GM19099 (cell line): ENCODE data around the gene SPATA25.

Experiments used
- POLR2A ChIP-seq: IDR thresholded peaks from 3 replicates; pipeline ENCODE4 v1.6.1; 2011; ENCODE audit warnings: low read depth; ENCODE audit not compliant: insufficient read length; ENCODE audit errors: extremely low read depth

Gene SPATA25

DNA sequence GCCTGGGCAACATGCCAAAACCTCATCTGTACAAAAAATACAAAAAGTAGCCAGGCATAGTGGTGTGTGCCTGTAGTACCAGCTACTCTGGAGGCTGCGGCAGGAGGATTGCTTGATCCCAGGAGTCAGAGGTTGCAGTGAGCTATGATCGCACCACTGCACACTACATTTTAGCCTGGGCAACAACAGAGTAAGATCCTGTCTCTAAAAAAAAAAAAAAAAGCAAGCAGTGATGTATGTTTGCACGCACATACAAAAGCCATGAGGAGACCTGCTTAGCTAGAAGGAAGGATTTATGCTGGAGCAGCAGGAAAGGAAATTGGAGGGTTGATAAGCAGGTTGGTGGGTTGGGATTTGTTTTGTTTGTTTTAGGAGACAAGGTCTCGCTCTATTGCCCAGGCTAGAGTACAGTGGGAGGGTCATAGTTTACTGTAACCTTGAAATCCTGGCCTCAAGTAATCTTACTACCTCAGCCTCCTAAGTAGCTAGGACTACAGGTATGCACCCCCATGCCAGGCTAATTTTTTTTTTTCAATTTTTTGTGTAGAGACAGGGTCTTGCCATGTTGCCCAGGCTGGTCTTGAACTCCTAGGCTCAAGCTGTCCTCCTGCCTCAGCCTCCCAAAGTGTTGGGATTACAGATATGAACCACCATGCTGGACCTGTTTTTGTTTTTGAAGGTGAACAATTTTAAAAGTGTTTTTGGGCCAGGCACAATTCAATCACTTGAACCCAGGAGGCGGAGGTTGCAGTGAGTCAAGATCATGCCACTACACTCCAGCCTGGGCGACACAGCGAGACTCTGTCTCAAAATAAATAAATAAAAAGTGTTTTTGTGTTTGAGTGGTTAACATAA is 26.0 kb downstream of the SPATA25 start:
- TF ChIP-seq POLR2A: no peak

DNA sequence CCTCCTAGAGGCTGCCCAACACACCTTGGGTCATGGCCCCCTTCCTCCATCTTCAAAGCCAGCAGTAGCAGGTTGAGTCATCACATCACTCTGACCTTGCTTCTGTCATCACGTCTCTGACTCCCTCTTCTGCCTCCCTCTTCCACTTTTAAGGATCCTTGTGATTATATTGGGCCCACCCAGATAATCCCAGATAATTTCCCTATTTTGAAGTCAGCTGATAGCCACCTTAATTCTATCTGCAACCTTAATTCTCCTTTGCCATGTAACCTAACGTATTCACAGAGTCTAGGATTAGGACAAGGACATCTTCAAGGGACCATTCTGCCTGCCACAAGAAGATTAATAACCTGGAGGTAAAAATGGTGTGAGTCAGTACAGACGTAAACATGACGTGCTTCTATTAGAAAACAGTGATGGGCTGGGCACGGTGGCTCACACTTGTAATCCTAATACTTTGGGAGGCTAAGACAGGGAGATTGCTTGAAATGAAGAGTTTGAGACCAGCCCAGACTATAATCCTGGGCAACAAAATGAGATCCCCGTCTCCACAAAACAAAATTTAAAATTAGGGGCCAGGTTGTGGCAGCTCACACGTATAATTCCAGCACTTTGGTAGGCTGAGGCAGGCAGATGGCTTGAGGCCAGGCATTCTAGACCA is 26.7 kb downstream of the SPATA25 start:
- TF ChIP-seq POLR2A: no peak

DNA sequence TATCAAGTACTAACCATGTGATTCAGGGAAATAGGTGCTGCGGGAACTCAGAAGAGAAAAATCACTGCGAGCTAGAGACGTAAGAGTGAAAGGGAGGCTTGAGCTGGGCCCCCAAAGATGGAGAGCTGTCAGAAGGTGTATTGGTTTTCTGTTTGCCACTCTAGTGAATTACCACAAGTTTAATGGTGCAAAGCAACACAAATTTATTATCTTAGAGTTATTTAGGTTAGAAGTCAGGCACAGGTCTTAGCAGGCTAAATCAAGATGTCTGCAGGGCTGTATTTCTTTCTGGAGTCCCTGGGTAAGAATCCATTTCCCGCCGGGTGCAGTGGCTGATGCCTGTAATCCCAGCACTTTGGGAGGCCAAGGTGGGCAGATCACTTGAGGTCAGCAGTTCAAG is 27.5 kb downstream of the SPATA25 start:
- no peak for TF ChIP-seq POLR2A

DNA sequence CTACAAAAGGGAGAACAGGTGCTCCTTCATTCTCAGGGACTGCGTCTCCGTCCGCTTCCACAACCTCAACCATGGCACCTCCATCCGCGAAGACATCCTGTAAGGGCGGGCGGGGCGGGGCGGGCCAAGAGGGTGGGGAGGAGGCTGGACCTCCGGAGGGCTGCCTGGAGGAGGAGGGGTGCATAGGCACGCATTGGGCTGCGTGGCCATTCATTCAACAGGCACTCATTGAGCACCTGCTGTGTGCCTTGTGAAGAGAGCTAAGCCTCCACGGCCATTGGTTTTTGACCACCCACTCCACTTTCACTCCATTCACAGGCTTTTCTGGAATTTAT is 29.6 kb downstream of the SPATA25 start:
- TF ChIP-seq POLR2A: peak; percentile 8

DNA sequence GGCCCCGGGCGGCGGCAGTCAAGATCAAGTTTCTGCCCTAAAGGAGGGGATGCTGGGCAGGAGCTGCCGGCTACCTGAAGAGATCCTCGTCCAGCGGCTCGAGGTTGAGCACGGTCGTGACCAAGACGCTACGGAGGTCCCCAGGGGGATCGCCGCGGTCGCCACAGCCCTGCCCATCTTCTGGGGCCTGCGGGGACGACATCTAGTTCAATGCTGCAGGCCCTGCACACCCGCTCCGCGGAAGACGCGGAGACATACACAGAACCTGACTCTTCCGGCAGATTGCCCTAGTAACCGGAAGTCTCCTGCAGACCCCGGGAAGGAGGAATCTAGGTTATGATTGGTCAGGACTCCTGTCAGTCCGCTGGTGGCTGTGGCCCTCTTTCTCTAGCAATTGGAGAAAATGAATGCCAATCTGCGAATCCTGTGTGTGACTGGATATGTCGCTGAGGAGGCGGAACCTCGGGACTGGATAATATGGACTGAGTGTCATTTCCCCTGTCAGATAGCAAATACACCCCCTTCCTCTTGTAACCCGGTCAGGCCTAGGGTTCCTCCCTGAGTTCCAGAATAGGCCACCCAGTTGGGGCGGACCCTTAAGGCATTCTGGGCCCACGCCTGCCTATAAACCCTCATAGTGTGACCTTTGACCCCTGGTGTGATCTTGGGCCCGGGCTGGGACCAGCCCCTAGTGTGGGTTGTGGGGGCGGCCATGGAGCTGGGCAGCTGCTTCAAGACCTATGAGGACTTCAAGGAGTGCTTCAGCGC is 30.1 kb downstream of the SPATA25 start, which contains the start of the genes ACOT8 and ZSWIM3:
TSS of gene ACOT8 (minus strand) at position 279 of the 768 bp plus-strand sequence. CDS start at position 202, 77 bp downstream.
TSS of gene ZSWIM3 (plus strand) at position 501 of the 768 bp plus-strand sequence. CDS start at position 713, 212 bp downstream.
- peak; percentile 90 for TF ChIP-seq POLR2A

DNA sequence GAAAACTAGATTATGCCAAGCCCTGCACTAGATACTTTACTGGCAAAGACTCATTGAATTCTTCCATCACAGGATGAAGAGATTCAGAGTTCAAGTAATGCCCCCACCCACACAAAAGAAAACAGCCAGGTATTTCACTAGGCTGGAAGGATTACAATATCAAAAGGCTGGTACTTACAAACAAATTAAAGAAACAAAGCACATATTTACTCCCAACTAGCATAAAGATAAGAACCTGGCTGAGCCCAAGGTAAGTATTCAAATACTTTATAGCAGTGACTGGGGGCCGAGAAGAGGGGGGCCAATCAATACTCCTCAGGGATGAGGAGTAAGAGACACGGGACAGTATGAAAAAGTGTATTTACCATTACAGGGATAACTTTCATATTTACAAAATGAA is 33.9 kb downstream of the SPATA25 start:
- no peak for TF ChIP-seq POLR2A

DNA sequence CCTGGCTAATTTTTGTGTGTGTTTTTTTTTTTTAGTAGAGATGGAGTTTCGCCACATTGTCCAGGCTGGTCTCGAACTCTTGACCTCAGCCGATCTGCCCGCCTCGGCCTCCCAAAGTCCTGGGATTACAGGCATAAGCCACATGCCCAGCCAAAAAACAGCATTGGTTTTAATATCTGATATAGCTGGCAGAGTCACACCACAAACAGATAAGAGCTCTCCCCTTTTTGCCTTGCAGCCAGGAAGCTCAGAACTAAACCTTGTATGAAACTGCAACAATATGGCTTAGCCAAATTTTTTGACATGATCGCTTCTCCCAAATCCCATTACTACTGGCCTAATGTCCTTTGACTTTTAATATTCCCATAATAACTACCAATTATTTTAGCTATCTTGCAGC is 35.1 kb downstream of the SPATA25 start:
- TF ChIP-seq POLR2A: no peak

DNA sequence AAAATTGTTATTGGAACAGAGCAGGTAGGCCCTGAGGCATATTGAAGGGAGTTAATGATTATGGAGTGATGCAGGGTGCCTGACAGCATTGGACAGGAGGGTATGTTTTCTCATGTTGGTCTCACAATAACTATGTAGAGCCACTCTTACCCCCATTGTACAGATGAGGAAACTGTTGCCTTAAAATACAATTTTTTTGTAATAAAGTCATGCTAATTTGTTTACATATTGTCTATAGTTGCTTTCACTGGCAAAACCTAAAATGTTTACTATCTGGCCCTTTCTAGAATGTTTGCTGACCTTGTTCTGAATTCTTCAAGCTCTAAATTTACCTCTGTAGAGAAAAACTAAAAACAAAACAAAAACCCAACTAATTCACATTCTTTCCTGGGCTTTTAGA is 35.9 kb downstream of the SPATA25 start:
- TF ChIP-seq POLR2A: no peak

DNA sequence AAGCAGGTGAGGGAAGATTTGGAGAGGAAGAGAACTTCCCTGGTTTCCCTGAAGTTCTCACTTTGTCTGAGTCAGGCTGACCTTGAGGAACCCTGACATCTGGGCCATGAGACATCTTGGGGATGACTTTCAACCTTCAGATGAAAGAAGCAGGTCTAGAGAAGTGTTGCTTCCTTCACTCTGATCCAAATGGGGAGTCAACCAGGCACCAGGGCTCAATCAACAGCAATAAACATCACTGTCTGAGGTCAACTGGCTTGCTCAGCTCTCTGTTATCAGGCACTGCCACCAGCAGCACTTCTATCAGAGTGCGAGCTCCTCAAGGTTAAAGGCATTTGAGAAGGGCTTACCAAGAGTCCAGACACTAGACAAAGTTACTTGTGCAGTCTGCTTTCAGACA is 36.5 kb downstream of the SPATA25 start:
- no peak for TF ChIP-seq POLR2A

DNA sequence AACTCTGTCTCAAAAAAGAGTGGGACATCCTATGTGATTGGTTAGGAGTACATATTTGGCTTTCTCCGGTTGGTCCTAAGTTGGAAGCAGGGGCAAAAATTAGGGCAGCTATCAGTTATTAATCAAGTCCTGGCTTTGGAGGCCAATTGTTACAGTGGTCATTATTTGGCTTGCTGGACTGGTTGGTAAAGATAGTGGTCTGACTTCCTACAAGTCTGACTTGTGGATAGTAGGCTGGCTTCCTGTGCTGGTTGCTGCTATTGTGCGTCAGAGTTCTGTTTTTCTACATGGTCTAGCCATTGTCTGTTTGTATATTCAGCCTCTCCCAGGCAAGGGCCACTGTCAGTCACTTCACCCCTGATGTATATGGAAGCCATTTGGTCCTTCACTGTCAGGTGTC is 37.2 kb downstream of the SPATA25 start:
- TF ChIP-seq POLR2A: no peak

DNA sequence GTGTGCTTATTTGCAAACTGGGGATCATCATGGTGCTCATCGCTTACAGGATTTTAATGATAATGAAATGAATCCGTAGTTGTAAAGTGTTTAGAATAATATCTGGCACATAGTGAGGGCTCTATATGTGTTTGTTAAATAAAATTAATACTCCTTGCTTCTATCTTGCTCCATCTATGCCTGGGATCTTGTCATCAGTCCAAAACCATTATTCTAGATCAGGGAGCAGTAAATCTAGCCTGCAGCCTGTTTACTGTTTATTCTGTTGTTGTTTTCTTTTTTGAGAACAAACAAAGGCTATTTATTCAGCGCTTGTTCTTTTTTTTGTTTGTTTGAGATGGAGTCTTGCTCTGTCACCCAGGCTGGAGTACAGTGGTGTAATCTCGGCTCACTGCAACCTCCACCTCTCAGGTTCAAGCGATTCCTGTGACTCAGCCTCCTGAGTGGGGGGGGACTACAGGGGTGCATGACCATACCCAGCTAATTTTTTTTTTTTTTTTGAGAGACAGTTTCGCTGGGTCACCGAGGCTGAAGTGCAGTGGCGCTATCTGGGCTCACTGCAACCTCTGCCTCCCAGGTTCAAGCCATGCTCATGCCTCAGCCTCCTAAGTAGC is 38.3 kb downstream of the SPATA25 start:
- TF ChIP-seq POLR2A: no peak

DNA sequence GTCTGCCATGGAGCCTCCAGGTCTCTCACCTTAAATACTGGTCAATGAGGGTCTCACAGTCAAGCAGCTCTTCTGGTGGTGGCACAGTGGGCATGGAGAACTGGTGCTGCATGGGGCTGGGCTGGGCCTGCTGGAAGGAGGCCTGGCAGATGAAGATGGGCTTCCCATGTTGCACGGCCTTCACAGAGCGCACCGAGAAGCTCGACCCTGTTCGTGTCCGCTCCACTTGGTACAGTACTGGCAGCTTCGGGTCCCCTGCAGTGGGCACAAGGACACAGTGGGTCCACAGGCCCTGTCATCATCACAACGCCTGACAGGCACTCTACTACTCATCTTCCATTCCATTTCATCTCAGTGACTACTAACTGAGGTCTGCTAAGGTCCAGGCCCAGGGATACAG is 39.0 kb downstream of the SPATA25 start:
- no peak for TF ChIP-seq POLR2A

DNA sequence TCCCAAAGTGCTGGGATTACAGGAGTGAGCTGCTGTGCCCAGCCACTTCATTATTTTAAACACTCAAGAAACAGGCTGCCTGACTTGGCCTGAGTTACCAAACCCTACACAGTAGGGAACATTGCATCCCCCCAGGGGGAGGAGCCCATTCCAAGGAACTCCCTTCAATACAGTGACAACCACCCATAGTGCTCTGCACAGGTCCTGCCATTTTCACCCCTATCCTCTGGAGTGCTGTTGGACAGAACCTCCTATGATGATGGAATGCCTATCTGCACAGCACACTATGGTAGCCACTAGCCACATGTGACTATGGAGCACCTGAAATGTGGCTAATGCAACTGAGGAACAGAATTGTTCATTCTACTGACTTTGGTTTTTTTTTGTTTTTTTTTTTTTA is 42.0 kb downstream of the SPATA25 start:
- no peak for TF ChIP-seq POLR2A

DNA sequence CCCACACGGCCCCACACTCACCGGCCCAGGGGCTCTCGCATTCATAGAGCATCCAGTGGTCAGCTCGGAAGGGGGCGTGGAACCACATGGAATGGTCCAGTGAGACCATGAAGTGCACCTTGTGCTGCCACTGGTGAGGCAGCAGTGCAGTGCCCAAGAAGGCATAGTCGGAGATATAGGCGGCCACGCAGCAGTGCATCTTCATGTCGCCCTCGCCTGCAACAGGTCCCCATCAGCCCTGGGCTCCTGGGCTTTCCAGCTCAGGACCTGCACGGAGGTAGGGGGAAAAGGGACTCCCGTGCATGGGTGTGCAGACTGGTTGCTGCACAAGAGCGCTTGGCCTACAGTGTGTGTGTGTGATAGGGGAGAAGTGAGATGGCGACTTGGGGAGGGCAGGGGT is 43.9 kb downstream of the SPATA25 start:
- no peak for TF ChIP-seq POLR2A
